Choroid plexus epithelial cell (primary cell): ENCODE measurements around the gene ARHGAP26.

ENCODE experiments used
- DNase-seq: peaks from one replicate; pipeline ENCODE4 v3.0.0-alpha.2; 2010; ENCODE audit warnings: low read depth
- H3K4me3 ChIP-seq: 2 replicates; pipeline ENCODE4 v1.5.1; 2011; ENCODE audit warnings: low read depth, mild to moderate bottlenecking, control low read depth, low read length, moderate library complexity
- CTCF ChIP-seq: conservative IDR thresholded peaks from 2 replicates; pipeline ENCODE4 v1.5.1; 2011; ENCODE audit warnings: low read depth, mild to moderate bottlenecking, control low read depth, inconsistent platforms, low read length, moderate library complexity

ARHGAP26 gene

GRCh38 chr5:143003328-143003636, 233.1 kb downstream of the ARHGAP26 start:
- no peak overlapping the region for H3K4me3 ChIP-seq
- no peak for TF ChIP-seq CTCF

GRCh38 chr5:143004361-143005145, 234.4 kb downstream of the ARHGAP26 start:
- no peak overlapping the region for H3K4me3 ChIP-seq
- TF ChIP-seq CTCF, result no peak
- DNase-seq, result no peak

More at GRCh38 chr5:143003328-143003636, 233.1 kb downstream of the ARHGAP26 start:
- no peak for DNase-seq

GRCh38 chr5:143006501-143006900, 236.3 kb downstream of the ARHGAP26 start:
- TF ChIP-seq CTCF, result no peak
- DNase-seq, result no peak
- no peak overlapping the region for H3K4me3 ChIP-seq

GRCh38 chr5:143008032-143008431, 237.9 kb downstream of the ARHGAP26 start:
- DNase-seq, result no peak
- no peak overlapping the region for H3K4me3 ChIP-seq
- TF ChIP-seq CTCF, result no peak

- H3K4me3 ChIP-seq, result no peak overlapping the region
- TF ChIP-seq CTCF, result peak; percentile 14
- peak; percentile 92 for DNase-seq
Observed at GRCh38 chr5:143008809-143009521, 238.8 kb downstream of the ARHGAP26 start.

- H3K4me3 ChIP-seq, result no peak overlapping the region
- TF ChIP-seq CTCF, result no peak
- DNase-seq, result no peak
Observed at GRCh38 chr5:143010351-143010750, 240.2 kb downstream of the ARHGAP26 start.
